Ureter (tissue), 1 donor: ENCODE measurements around the gene MAP4K5. TPM values are rescaled to one million over a fixed set of nuclear protein-coding genes. Genes with fewer than 3 reads are reported as not detected.

Source experiments
- DNase-seq: peaks from one replicate; pipeline ENCODE4 v3.0.0-alpha.2; 2020; ENCODE audit warnings: low spot score
- total RNA-seq: library from RNA; stranded (reverse); gene quantifications from one replicate; pipeline ENCODE4 v1.2.4, GENCODE V29; 2023
- donor health status: DM: yes; HTN: yes; CAD: no.

Gene MAP4K5
- total RNA-seq, 1 donor from 2014 or later: 71.8 TPM

- no peak for DNase-seq
These were observed 56.2 kb downstream of the MAP4K5 start for GRCh38 chr14:50476134-50476533.

- DNase-seq: no peak
These were observed 56.9 kb downstream of the MAP4K5 start for GRCh38 chr14:50475460-50475859.

GRCh38 chr14:50471838-50472465, 60.4 kb downstream of the MAP4K5 start:
- no peak for DNase-seq

GRCh38 chr14:50469982-50470381, 62.4 kb downstream of the MAP4K5 start:
- DNase-seq: no peak

GRCh38 chr14:50462111-50462510, 70.3 kb downstream of the MAP4K5 start:
- DNase-seq: no peak

GRCh38 chr14:50453869-50454268, 78.5 kb downstream of the MAP4K5 start:
- DNase-seq: no peak

GRCh38 chr14:50452979-50453705, 79.2 kb downstream of the MAP4K5 start:
- no peak for DNase-seq

GRCh38 chr14:50452296-50452695, 80.1 kb downstream of the MAP4K5 start:
- DNase-seq: no peak

- DNase-seq: no peak
These were observed 80.5 kb downstream of the MAP4K5 start for GRCh38 chr14:50451854-50452253.

GRCh38 chr14:50447461-50447860, 84.9 kb downstream of the MAP4K5 start:
- DNase-seq: no peak

GRCh38 chr14:50434528-50434927, 97.8 kb downstream of the MAP4K5 start:
- DNase-seq: no peak

GRCh38 chr14:50432131-50432530, 100.2 kb downstream of the MAP4K5 start:
- no peak for DNase-seq

GRCh38 chr14:50425816-50426215, 106.6 kb downstream of the MAP4K5 start:
- DNase-seq: no peak

- DNase-seq: no peak
These were observed 107.3 kb downstream of the MAP4K5 start for GRCh38 chr14:50425105-50425504.

GRCh38 chr14:50423529-50423928, 108.8 kb downstream of the MAP4K5 start:
- no peak for DNase-seq

- DNase-seq: no peak
These were observed 110.9 kb downstream of the MAP4K5 start for GRCh38 chr14:50421499-50421898.

GRCh38 chr14:50417853-50418252, 114.5 kb downstream of the MAP4K5 start:
- no peak for DNase-seq

- no peak for DNase-seq
These were observed 121.4 kb downstream of the MAP4K5 start for GRCh38 chr14:50410921-50411320.

GRCh38 chr14:50410071-50410470, 122.3 kb downstream of the MAP4K5 start:
- no peak for DNase-seq

- DNase-seq: no peak
These were observed 125.1 kb downstream of the MAP4K5 start for GRCh38 chr14:50407111-50407812.

- no peak for DNase-seq
These were observed 128.9 kb downstream of the MAP4K5 start for GRCh38 chr14:50403419-50403818.

GRCh38 chr14:50402965-50403364, 129.4 kb downstream of the MAP4K5 start:
- DNase-seq: no peak

GRCh38 chr14:50400461-50400860, 131.9 kb downstream of the MAP4K5 start:
- DNase-seq: no peak
